Measurements from ENCODE around the gene KIF4B. TPM values are rescaled to one million over a fixed set of nuclear protein-coding genes. Genes with fewer than 3 reads are reported as not detected.

Gene KIF4B
- total and polyA plus RNA-seq, 2 of the 13 experiments (the other 11 are each of a cell fraction or from before 2014, with no cell fraction given) = 0.04 TPM; not detected in 1

- TF ChIP-seq, protein P1, sequence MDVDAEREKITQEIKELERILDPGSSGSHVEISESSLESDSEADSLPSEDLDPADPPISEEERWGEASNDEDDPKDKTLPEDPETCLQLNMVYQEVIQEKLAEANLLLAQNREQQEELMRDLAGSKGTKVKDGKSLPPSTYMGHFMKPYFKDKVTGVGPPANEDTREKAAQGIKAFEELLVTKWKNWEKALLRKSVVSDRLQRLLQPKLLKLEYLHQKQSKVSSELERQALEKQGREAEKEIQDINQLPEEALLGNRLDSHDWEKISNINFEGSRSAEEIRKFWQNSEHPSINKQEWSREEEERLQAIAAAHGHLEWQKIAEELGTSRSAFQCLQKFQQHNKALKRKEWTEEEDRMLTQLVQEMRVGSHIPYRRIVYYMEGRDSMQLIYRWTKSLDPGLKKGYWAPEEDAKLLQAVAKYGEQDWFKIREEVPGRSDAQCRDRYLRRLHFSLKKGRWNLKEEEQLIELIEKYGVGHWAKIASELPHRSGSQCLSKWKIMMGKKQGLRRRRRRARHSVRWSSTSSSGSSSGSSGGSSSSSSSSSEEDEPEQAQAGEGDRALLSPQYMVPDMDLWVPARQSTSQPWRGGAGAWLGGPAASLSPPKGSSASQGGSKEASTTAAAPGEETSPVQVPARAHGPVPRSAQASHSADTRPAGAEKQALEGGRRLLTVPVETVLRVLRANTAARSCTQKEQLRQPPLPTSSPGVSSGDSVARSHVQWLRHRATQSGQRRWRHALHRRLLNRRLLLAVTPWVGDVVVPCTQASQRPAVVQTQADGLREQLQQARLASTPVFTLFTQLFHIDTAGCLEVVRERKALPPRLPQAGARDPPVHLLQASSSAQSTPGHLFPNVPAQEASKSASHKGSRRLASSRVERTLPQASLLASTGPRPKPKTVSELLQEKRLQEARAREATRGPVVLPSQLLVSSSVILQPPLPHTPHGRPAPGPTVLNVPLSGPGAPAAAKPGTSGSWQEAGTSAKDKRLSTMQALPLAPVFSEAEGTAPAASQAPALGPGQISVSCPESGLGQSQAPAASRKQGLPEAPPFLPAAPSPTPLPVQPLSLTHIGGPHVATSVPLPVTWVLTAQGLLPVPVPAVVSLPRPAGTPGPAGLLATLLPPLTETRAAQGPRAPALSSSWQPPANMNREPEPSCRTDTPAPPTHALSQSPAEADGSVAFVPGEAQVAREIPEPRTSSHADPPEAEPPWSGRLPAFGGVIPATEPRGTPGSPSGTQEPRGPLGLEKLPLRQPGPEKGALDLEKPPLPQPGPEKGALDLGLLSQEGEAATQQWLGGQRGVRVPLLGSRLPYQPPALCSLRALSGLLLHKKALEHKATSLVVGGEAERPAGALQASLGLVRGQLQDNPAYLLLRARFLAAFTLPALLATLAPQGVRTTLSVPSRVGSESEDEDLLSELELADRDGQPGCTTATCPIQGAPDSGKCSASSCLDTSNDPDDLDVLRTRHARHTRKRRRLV (CRISPR knock-in tag; IDR thresholded peaks at IDR 0.05) = no peak
- TF ChIP-seq ZNF569 (CRISPR knock-in tag; IDR thresholded peaks at IDR 0.05; ENCODE audit: borderline replicate concordance) = no peak
- no peak for TF ChIP-seq THAP11 (CRISPR knock-in tag; IDR thresholded peaks at IDR 0.05)
- TF ChIP-seq ZNF274 (CRISPR knock-in tag; IDR thresholded peaks at IDR 0.05) = no peak
- no peak for TF ChIP-seq LRRFIP1 (CRISPR knock-in tag; conservative IDR thresholded peaks at IDR 0.05)
- TF ChIP-seq ZNF709 (CRISPR knock-in tag; IDR thresholded peaks at IDR 0.05) = no peak
- TF ChIP-seq ZNF816 (CRISPR knock-in tag; IDR thresholded peaks at IDR 0.05; ENCODE audit: borderline replicate concordance) = no peak
- TF ChIP-seq KAT7 (CRISPR knock-in tag; IDR thresholded peaks at IDR 0.05; ENCODE audit: borderline replicate concordance) = no peak
- TF ChIP-seq, protein P2, sequence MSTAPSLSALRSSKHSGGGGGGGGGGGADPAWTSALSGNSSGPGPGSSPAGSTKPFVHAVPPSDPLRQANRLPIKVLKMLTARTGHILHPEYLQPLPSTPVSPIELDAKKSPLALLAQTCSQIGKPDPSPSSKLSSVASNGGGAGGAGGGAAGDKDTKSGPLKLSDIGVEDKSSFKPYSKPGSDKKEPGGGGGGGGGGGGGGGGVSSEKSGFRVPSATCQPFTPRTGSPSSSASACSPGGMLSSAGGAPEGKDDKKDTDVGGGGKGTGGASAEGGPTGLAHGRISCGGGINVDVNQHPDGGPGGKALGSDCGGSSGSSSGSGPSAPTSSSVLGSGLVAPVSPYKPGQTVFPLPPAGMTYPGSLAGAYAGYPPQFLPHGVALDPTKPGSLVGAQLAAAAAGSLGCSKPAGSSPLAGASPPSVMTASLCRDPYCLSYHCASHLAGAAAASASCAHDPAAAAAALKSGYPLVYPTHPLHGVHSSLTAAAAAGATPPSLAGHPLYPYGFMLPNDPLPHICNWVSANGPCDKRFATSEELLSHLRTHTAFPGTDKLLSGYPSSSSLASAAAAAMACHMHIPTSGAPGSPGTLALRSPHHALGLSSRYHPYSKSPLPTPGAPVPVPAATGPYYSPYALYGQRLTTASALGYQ (CRISPR knock-in tag; IDR thresholded peaks at IDR 0.05) = no peak
- TF ChIP-seq ZEB1 (IDR thresholded peaks at IDR 0.05; ENCODE audit: insufficient replicate concordance, low read depth) = no peak
These were observed 15.8 kb upstream of the KIF4B start (continued) for GRCh38 chr5:154997746-154998145.

Data from HepG2 (cell line).